H9 (cell line): Measurements from ENCODE around the gene GNAO1. TPM values are rescaled to one million over a fixed set of nuclear protein-coding genes. Genes with fewer than 3 reads are reported as not detected.

Source experiments
- DNase-seq: peaks from one replicate; pipeline ENCODE4 v3.0.0-alpha.2; 2017
- H2AFZ ChIP-seq: one replicate; pipeline ENCODE4 v1.6.1; 2013; ENCODE audit warnings: mild to moderate bottlenecking, low read length, control low read depth, moderate library complexity
- H2AK5ac ChIP-seq: 2 replicates; pipeline ENCODE4 v1.6.1; 2013; ENCODE audit warnings: low read length, control low read depth, mixed read lengths; ENCODE audit not compliant: insufficient read length
- H2BK120ac ChIP-seq: one replicate; pipeline ENCODE4 v1.6.1; 2013; ENCODE audit warnings: low read depth, mild to moderate bottlenecking, low read length, control low read depth, inconsistent platforms; ENCODE audit not compliant: poor library complexity, severe bottlenecking
- H2BK12ac ChIP-seq: 2 replicates; pipeline ENCODE4 v1.6.1; 2013; ENCODE audit warnings: low read length, control low read depth, mixed read lengths, low read depth; ENCODE audit not compliant: insufficient read length
- H2BK15ac ChIP-seq: 2 replicates; pipeline ENCODE4 v1.6.1; 2013; ENCODE audit warnings: low read depth, low read length, control low read depth
- H2BK20ac ChIP-seq: one replicate; pipeline ENCODE4 v1.6.1; 2013; ENCODE audit warnings: low read depth, mild to moderate bottlenecking, low read length, control low read depth, inconsistent platforms; ENCODE audit not compliant: poor library complexity, severe bottlenecking
- H2BK5ac ChIP-seq: 2 replicates; pipeline ENCODE4 v1.6.1; 2013; ENCODE audit warnings: low read length, control low read depth, mixed read lengths; ENCODE audit not compliant: insufficient read length
- H3K14ac ChIP-seq: 2 replicates; pipeline ENCODE4 v1.6.1; 2013; ENCODE audit warnings: low read length, control low read depth; ENCODE audit not compliant: insufficient read depth
- H3K18ac ChIP-seq: 2 replicates; pipeline ENCODE4 v1.6.1; 2013; ENCODE audit warnings: low read depth, mild to moderate bottlenecking, mixed read lengths, low read length, control low read depth; ENCODE audit not compliant: insufficient read length
- H3K23ac ChIP-seq: 2 replicates; pipeline ENCODE4 v1.6.1; 2013; ENCODE audit warnings: low read length, control low read depth, mixed read lengths, low read depth; ENCODE audit not compliant: insufficient read length
- H3K23me2 ChIP-seq: 2 replicates; pipeline ENCODE4 v1.6.1; 2013; ENCODE audit warnings: low read depth, mild to moderate bottlenecking, mixed read lengths, low read length, control low read depth; ENCODE audit not compliant: insufficient read length, poor library complexity, severe bottlenecking
- H3K27ac ChIP-seq: 2 replicates; pipeline ENCODE4 v1.5.1; 2013; ENCODE audit warnings: low read length, control low read depth, mixed read lengths, low read depth; ENCODE audit not compliant: insufficient read length
- H3K27me3 ChIP-seq: 2 replicates; pipeline ENCODE4 v1.6.1; 2013; ENCODE audit warnings: low read length, control low read depth, inconsistent platforms; ENCODE audit not compliant: insufficient read depth
- H3K4ac ChIP-seq: 2 replicates; pipeline ENCODE4 v1.6.1; 2013; ENCODE audit warnings: low read depth, mild to moderate bottlenecking, control low read depth, inconsistent platforms, low read length, moderate library complexity
- H3K4me1 ChIP-seq: 2 replicates; pipeline ENCODE4 v1.6.1; 2013; ENCODE audit warnings: low read length, control low read depth, inconsistent platforms; ENCODE audit not compliant: insufficient read depth
- H3K4me2 ChIP-seq: 2 replicates; pipeline ENCODE4 v1.6.1; 2013; ENCODE audit warnings: low read length, control low read depth, mixed read lengths; ENCODE audit not compliant: insufficient read length, insufficient read depth
- H3K56ac ChIP-seq: 2 replicates; pipeline ENCODE4 v1.6.1; 2013; ENCODE audit warnings: low read depth, mild to moderate bottlenecking, mixed read lengths, low read length, control low read depth; ENCODE audit not compliant: insufficient read length
- H3K79me1 ChIP-seq: 2 replicates; pipeline ENCODE4 v1.6.1; 2013; ENCODE audit warnings: low read depth, mild to moderate bottlenecking, moderate library complexity, low read length, control low read depth, inconsistent platforms; ENCODE audit not compliant: insufficient read depth, poor library complexity, severe bottlenecking
- H3K79me2 ChIP-seq: 2 replicates; pipeline ENCODE4 v1.6.1; 2013; ENCODE audit warnings: low read length, control low read depth, inconsistent platforms; ENCODE audit not compliant: insufficient read depth
- H3K9ac ChIP-seq: 2 replicates; pipeline ENCODE4 v1.6.1; 2013; ENCODE audit warnings: low read length, control low read depth, mixed read lengths; ENCODE audit not compliant: insufficient read length; ENCODE audit errors: extremely low read depth
- H3K9me3 ChIP-seq: one replicate; pipeline ENCODE4 v1.6.1; 2013; ENCODE audit warnings: low read depth, low read length, inconsistent platforms; ENCODE audit not compliant: control insufficient read depth
- H3T11ph ChIP-seq: one replicate; pipeline ENCODE4 v1.6.1; 2013; ENCODE audit warnings: mild to moderate bottlenecking, low read length, control low read depth, inconsistent platforms
- H4K20me1 ChIP-seq: one replicate; pipeline ENCODE4 v1.6.1; 2013; ENCODE audit not compliant: control insufficient read depth, insufficient read length, insufficient read depth
- H4K5ac ChIP-seq: 2 replicates; pipeline ENCODE4 v1.6.1; 2013; ENCODE audit warnings: low read depth, mild to moderate bottlenecking, mixed read lengths, low read length, control low read depth; ENCODE audit not compliant: insufficient read length
- H4K8ac ChIP-seq: replicated peaks from 2 replicates; pipeline ENCODE4 v1.6.1; 2013; ENCODE audit warnings: low read length, control low read depth, mixed read lengths, low read depth; ENCODE audit not compliant: insufficient read length
- H4K91ac ChIP-seq: 2 replicates; pipeline ENCODE4 v1.6.1; 2013; ENCODE audit warnings: low read depth, mild to moderate bottlenecking, moderate library complexity, mixed read lengths, low read length, control low read depth; ENCODE audit not compliant: insufficient read length
- H3K27ac Mint-ChIP-seq, 3 experiments: 2 replicates in 2 of 3; 3 replicates in 1 of 3; pipeline ENCODE4 v1.8.0; 2020 to 2021; ENCODE audit warnings: mixed read lengths in 3 of 3, mild to moderate bottlenecking in 1 of 3, moderate library complexity in 1 of 3
- H3K27me3 Mint-ChIP-seq: 2 replicates; pipeline ENCODE4 v1.8.0; 2021; ENCODE audit warnings: low read depth, mild to moderate bottlenecking, moderate library complexity, mixed read lengths
- H3K36me3 Mint-ChIP-seq, 3 experiments: 2 replicates in 2 of 3; 3 replicates in 1 of 3; pipeline ENCODE4 v1.8.0; 2020 to 2021; ENCODE audit warnings: low read depth in 3 of 3, mixed read lengths in 3 of 3; ENCODE audit not compliant: insufficient read depth in 1 of 3
- H3K4me1 Mint-ChIP-seq, 2 experiments: 2 replicates each; pipeline ENCODE4 v1.8.0; 2020; ENCODE audit warnings: mixed read lengths in 2 of 2
- H3K4me3 Mint-ChIP-seq, 2 experiments: 2 replicates in 1 of 2; 3 replicates in 1 of 2; pipeline ENCODE4 v1.8.0; 2020 to 2021; ENCODE audit warnings: mild to moderate bottlenecking in 2 of 2, mixed read lengths in 2 of 2, moderate library complexity in 1 of 2
- H3K9me3 Mint-ChIP-seq, 2 experiments: 2 replicates in 1 of 2; 3 replicates in 1 of 2; pipeline ENCODE4 v1.8.0; 2020; ENCODE audit warnings: mild to moderate bottlenecking in 2 of 2, mixed read lengths in 2 of 2, moderate library complexity in 1 of 2
- CTCF ChIP-seq: fragments of 200-600 bp; sonication (generic); conservative IDR thresholded peaks from 3 replicates; pipeline ENCODE4 v1.8.0; 2021; ENCODE audit warnings: antibody characterized with exemption, mild to moderate bottlenecking
- WGBS: extraction: QIAGEN DNeasy Blood & Tissue Kit; methylation state at CpG from one replicate; pipeline ENCODE4 v1.1.7; 2013; ENCODE audit warnings: missing lambda C conversion rate, low lambda C conversion rate, mixed read lengths; ENCODE audit not compliant: insufficient read length; ENCODE audit errors: extremely low coverage; 5-methylcytosine and 5-hydroxymethylcytosine counted together
- total RNA-seq: library from RNA; stranded (reverse); gene quantifications from 2 replicates; pipeline ENCODE4 v1.2.1, GENCODE V29; 2021

Gene GNAO1
- total RNA-seq, 1 experiment from 2014 or later = 16.9 TPM

DNA sequence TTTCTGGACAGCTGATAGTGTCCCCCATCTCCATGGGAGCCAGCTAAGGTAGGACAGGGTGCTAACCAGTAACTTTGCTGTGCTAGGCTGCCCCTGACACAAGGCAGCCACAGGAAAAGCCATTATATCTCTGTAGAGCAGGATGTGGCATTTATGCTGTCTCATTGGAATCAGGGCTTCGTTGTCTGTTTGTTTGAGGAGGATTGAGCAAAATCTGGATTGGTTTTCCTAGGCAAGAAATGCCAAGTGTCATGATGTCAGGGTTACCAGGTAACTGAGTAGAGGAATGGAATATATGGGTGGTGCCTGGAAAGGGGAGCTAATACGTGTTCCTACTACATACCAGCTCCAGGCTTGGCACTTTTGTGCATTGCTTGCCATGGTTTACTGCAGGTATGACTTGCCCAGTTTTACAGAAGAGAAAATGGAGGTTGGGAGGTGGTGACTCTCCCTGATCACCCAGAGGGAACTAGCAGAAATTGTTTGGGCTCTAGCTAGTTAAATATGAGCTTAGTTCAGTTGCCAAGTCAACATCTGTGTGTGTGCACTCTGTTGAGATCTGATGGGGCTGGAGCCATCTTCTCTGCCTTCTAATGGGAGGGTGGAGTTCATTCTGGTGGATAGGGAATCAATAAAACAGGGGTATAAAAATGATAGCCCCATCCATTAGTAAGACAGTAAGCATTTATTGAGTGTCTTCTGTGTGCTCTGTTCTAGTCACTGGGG is 33.9 kb downstream of the GNAO1 start:
- no peak overlapping the region for H3K4me2 ChIP-seq

More for the DNA sequence above, 33.9 kb downstream of the GNAO1 start:
- H2BK120ac ChIP-seq = no peak overlapping the region
- no peak overlapping the region for H4K5ac ChIP-seq
- no peak overlapping the region for H2BK15ac ChIP-seq
- no peak overlapping the region for H2AFZ ChIP-seq
- Mint-ChIP-seq H3K4me3 (no peak overlapping the region), H3K4me1 (peaks cover 6 to 8% of the 10 kb centered on the region in 2 experiments), H3K27me3 (no peaks in the 10 kb centered on the region), H3K9me3 (no peaks in the 10 kb centered on the region), H3K27ac (no peak overlapping the region), H3K36me3 (no peaks in the 10 kb centered on the region)
- no peak overlapping the region for H3K4ac ChIP-seq
- H3K4me1 ChIP-seq = no peaks in the 10 kb centered on the region; the same call in 1 of the 2 replicates
- no peak overlapping the region for H2AK5ac ChIP-seq
- H3K79me1 ChIP-seq = no peaks in the 10 kb centered on the region
- no peak overlapping the region for H4K8ac ChIP-seq
- H3K14ac ChIP-seq = no peak overlapping the region
- WGBS = no CpG with 5 or more reads among the region's 2 CpGs
- H3K79me2 ChIP-seq = peaks cover 3% of the 10 kb centered on the region; the same call in 1 of the 2 replicates
- H3K56ac ChIP-seq = no peak overlapping the region
- no peak overlapping the region for H3K27ac ChIP-seq
- DNase-seq = no peak
- no peak overlapping the region for H2BK20ac ChIP-seq
- TF ChIP-seq CTCF = no peak
- no peak overlapping the region for H3K9ac ChIP-seq
- H2BK5ac ChIP-seq = no peak overlapping the region
- H3K9me3 ChIP-seq = no peaks in the 10 kb centered on the region
- H3T11ph ChIP-seq = no peak overlapping the region
- H3K23me2 ChIP-seq = no peaks in the 10 kb centered on the region
- H4K91ac ChIP-seq = peak overlapping the region; percentile 82
- no peak overlapping the region for H3K23ac ChIP-seq
- no peak overlapping the region for H2BK12ac ChIP-seq
- no peaks in the 10 kb centered on the region for H4K20me1 ChIP-seq
- no peak overlapping the region for H3K18ac ChIP-seq
- no peaks in the 10 kb centered on the region for H3K27me3 ChIP-seq
